Pons (tissue), 1 donor: Measurements from ENCODE around the gene MT1M.
"Not testable (repeated sequence)": the region's sequence is repeated elsewhere in the genome, so short reads cannot be mapped to it uniquely, and the experiment has no call there.

Experiments
- DNase-seq: peaks from one replicate; pipeline ENCODE4 v3.0.0-alpha.2; 2016; ENCODE audit warnings: low spot score

Gene MT1M

GRCh38 chr16:56608876-56609462 is 23.5 kb upstream of the MT1M start:
- DNase-seq, result no peak

DNA sequence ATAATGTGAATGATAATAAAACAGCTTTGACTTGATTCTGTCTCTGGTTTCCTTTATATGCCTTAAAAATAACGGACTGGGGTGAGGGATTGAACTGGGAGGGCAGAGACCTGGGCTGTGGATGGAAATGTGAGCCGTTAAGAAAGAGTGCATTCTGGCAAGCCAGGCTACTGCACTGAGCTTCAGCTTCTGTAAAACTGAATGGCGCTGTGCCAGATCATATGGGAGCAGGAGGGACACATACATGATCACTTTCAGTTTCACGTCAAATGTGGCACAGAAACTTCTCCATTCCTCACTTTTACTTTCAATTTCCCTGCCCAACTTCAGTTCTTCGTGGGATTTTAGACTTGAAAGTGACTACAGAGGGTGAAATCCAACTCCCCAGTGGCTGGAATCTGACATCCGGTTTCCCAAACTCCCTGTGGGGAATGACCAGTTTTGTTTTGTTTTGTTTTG is 23.0 kb upstream of the MT1M start:
- DNase-seq, result peak; percentile 89

GRCh38 chr16:56610017-56610608 is 22.3 kb upstream of the MT1M start:
- peak; percentile 61 for DNase-seq

- no peak for DNase-seq
These were observed 21.8 kb upstream of the MT1M start for GRCh38 chr16:56610609-56611111.

DNA sequence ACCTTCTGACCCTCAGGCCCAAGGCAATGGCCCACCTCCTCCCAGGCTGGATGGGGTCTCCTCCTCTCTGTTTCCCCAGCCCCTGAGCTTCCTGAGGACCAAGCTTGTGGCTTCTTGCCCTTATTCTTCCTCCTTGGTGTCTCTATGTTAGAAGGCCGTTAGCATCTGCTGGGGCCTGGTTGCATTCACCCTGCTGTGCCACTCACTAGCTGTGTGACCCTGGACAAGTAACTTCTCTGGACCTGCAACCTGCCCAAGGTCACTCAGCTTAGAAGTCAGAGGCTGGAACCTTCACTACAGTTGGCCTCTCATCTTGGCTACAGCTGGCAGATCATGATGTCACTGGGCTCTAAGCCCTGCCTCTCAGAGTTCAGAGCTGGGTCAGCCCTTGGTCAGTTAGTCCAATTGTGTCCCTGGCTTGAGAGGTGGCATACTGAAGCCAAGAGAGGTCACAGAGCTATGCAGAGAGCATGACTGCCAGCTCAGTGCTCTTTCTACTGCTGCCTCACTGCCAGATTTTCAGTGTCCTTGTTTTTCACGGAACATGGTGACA is 21.1 kb upstream of the MT1M start:
- DNase-seq, result peak; percentile 55

- no peak for DNase-seq
These were observed 18.8 kb upstream of the MT1M start for GRCh38 chr16:56613706-56614105.

- no peak for DNase-seq
These were observed 17.9 kb upstream of the MT1M start for GRCh38 chr16:56614549-56614991.

- DNase-seq, result no peak
These were observed 17.1 kb upstream of the MT1M start for GRCh38 chr16:56615353-56615752.

DNA sequence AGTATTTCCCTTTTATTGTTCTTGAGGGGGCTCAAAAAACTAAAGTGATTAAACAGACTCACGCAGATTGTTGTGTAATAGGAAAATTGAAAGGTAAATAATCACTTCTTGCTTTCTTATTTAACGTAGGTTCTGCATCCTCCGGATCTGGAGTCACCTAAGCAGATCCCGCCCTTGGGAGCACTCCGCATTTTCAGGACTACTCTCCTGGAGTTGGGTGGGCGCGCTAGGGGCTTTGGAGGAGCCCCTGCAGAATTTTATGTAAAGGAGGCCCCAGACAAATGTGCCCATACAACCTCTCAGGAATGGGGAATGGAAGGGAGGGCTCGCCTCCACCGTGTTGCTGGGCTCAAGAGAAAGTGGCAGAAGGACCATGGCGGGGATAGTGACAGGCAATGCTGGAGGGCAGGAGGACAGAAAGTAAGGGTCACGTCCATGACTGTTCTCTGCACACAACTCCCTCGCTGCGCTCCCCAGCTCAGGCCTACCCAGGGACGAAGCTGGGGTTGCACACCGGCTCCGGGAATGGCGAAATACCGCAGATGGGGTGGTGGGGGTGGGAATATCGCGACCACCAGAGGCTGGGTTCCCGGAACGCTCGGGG is 15.7 kb upstream of the MT1M start:
- DNase-seq, result no peak

- DNase-seq, result peak; percentile 31
These were observed 15.0 kb upstream of the MT1M start for GRCh38 chr16:56617212-56618085.

GRCh38 chr16:56618138-56618537 is 14.3 kb upstream of the MT1M start:
- DNase-seq, result no peak

- no peak for DNase-seq
These were observed 12.0 kb upstream of the MT1M start for GRCh38 chr16:56620339-56620897.

GRCh38 chr16:56621665-56622445 is 10.6 kb upstream of the MT1M start:
- DNase-seq, result not testable (repeated sequence)

GRCh38 chr16:56623184-56623583 is 9.3 kb upstream of the MT1M start:
- DNase-seq, result not testable (repeated sequence)

GRCh38 chr16:56623637-56624036 is 8.8 kb upstream of the MT1M start:
- no peak for DNase-seq

GRCh38 chr16:56625140-56625942 is 7.1 kb upstream of the MT1M start, which contains the start of gene MT1E:
TSS of gene MT1E (plus strand) at chr16:56625781. CDS start at chr16:56625852, 71 bp downstream.
- peak; percentile 39 for DNase-seq

- DNase-seq, result no peak
These were observed 6.4 kb upstream of the MT1M start for GRCh38 chr16:56625943-56626654.

- DNase-seq, result no peak
These were observed 5.8 kb upstream of the MT1M start for GRCh38 chr16:56626685-56627084.
